Measurements from ENCODE around the gene SLC9A7.

Gene SLC9A7

GRCh38 chrX:46754036-46754435 is 4.9 kb downstream of the SLC9A7 start:
- FAIRE-seq (no peak), DNase-seq (ENCODE audit: insufficient read length, low spot score) (no peak)
- TF ChIP-seq CTCF (IDR thresholded peaks at IDR 0.05; ENCODE audit: insufficient read depth, missing control alignments), result no peak

- no peak for DNase-seq (ENCODE audit: insufficient read length, low spot score)
- peak; percentile 88 for FAIRE-seq
- TF ChIP-seq CTCF (IDR thresholded peaks at IDR 0.05; ENCODE audit: insufficient read depth, missing control alignments), result no peak
Measured at GRCh38 chrX:46750889-46751288, 8.0 kb downstream of the SLC9A7 start.

GRCh38 chrX:46744009-46744408 is 14.9 kb downstream of the SLC9A7 start:
- FAIRE-seq (no peak), DNase-seq (ENCODE audit: insufficient read length, low spot score) (no peak)
- TF ChIP-seq CTCF (IDR thresholded peaks at IDR 0.05; ENCODE audit: insufficient read depth, missing control alignments), result no peak

GRCh38 chrX:46743046-46743445 is 15.9 kb downstream of the SLC9A7 start:
- DNase-seq (ENCODE audit: insufficient read length, low spot score) (no peak), FAIRE-seq (no peak)
- no peak for TF ChIP-seq CTCF (IDR thresholded peaks at IDR 0.05; ENCODE audit: insufficient read depth, missing control alignments)

GRCh38 chrX:46739736-46740135 is 19.2 kb downstream of the SLC9A7 start:
- FAIRE-seq, result no peak
- no peak for DNase-seq (ENCODE audit: insufficient read length, low spot score)
- no peak for TF ChIP-seq CTCF (IDR thresholded peaks at IDR 0.05; ENCODE audit: insufficient read depth, missing control alignments)

- no peak for DNase-seq (ENCODE audit: insufficient read length, low spot score)
- FAIRE-seq, result no peak
- no peak for TF ChIP-seq CTCF (IDR thresholded peaks at IDR 0.05; ENCODE audit: insufficient read depth, missing control alignments)
Measured at GRCh38 chrX:46737462-46737861, 21.5 kb downstream of the SLC9A7 start.

- no peak for DNase-seq (ENCODE audit: insufficient read length, low spot score)
- TF ChIP-seq CTCF (IDR thresholded peaks at IDR 0.05; ENCODE audit: insufficient read depth, missing control alignments), result no peak
- no peak for FAIRE-seq
Measured at GRCh38 chrX:46737041-46737440, 21.9 kb downstream of the SLC9A7 start.
